GM12892 (cell line): ENCODE data around the gene SF3A2.

ENCODE experiments used
- POLR2A ChIP-seq: IDR thresholded peaks from 2 replicates; pipeline ENCODE4 v1.6.1; 2011; ENCODE audit warnings: low read depth, low read length, control low read depth
- POLR2AphosphoS5 ChIP-seq: IDR thresholded peaks from 2 replicates; pipeline ENCODE4 v1.6.1; 2011; ENCODE audit warnings: low read depth, low read length, control low read depth

GRCh38 chr19:2249880-2250765, 13.5 kb downstream of the SF3A2 start:
- TF ChIP-seq POLR2A (no peak), POLR2AphosphoS5 (peak; percentile 8; the same call in 1 of the 2 replicates)
